K562 (cell line): ENCODE results near the gene IFT122. TPM values are rescaled to one million over a fixed set of nuclear protein-coding genes. Genes with fewer than 3 reads are reported as not detected.

ENCODE experiments used
- CBX1 ChIP-seq: sonication (generic); IDR thresholded peaks from 2 replicates; pipeline ENCODE4 v1.6.1; 2016; ENCODE audit warnings: antibody characterized with exemption, low read depth, mild to moderate bottlenecking
- ETV5 ChIP-seq: sonication (generic); formaldehyde crosslinking; IDR thresholded peaks from 2 replicates; pipeline ENCODE4 v1.4.0; 2020; ENCODE audit warnings: low read depth, mild to moderate bottlenecking, missing genetic modification reagents
- GTF2E2 ChIP-seq: fragments of 200-800 bp; sonication (Bioruptor generic); IDR thresholded peaks from 2 replicates; pipeline ENCODE4 v1.6.1; 2016; ENCODE audit warnings: missing genetic modification characterization, missing compliant biosample characterization
- PBX2 ChIP-seq, 2 experiments: IDR thresholded peaks in 1 of 2; conservative IDR thresholded peaks in 1 of 2; 2 replicates each; pipeline ENCODE4 v1.6.1; 2016; ENCODE audit warnings: low read depth in 2 of 2, mild to moderate bottlenecking in 1 of 2, missing compliant biosample characterization in 1 of 2, missing genetic modification characterization in 1 of 2, moderate library complexity in 1 of 2
- RBM15 ChIP-seq: fragments of 200-400 bp; formaldehyde crosslinking; IDR thresholded peaks from 2 replicates; pipeline ENCODE4 v1.6.1; 2018; ENCODE audit warnings: mild to moderate bottlenecking, low read length, moderate library complexity; ENCODE audit not compliant: insufficient read depth
- polyA plus RNA-seq, 8 experiments: library from polyadenylated mRNA; depleted of rRNA in 4 of 8; stranded (reverse) in 5 of 8; unstranded in 3 of 8; fragments of >200 nt; fragmentation: Nextera tagmentation in 2 of 8; fragmentation: Illumina TruSeq in 1 of 8; extraction: Ambion mirVana in 2 of 8; extraction: Trizol in 1 of 8; gene quantifications; 2 replicates each; pipeline versions ENCODE4 v1.2.1 to v1.2.3, GENCODE V29; 2011 to 2014; ENCODE audit warnings: inconsistent platforms in 1 of 8, missing spikeins in 1 of 8
- total RNA-seq, 7 experiments: library from RNA; depleted of rRNA in 6 of 7; stranded (reverse); fragments of >200 nt in 6 of 7; fragmentation: Illumina TruSeq in 2 of 7; extraction: Trizol in 2 of 7; gene quantifications; 2 replicates each; pipeline versions ENCODE4 v1.2.1 to v1.2.3, GENCODE V29; 2011 to 2021; ENCODE audit warnings: low replicate concordance in 1 of 7
- TF ChIP-seq, protein P1 (sequence below): fragments of 450-650 bp; IDR thresholded peaks from 2 replicates; pipeline ENCODE4 v1.6.1; 2017; ENCODE audit warnings: antibody characterized with exemption, mild to moderate bottlenecking
- TF ChIP-seq, protein P2 (sequence below), 3 experiments: fragments of 200-800 bp in 1 of 3; fragments of 250-450 bp in 1 of 3; fragments of 450-650 bp in 1 of 3; sonication (Bioruptor Pico) in 1 of 3; sonication (Bioruptor generic) in 1 of 3; formaldehyde crosslinking in 1 of 3; IDR thresholded peaks; 2 replicates each; pipeline versions ENCODE4 v1.6.1 to v1.8.0; 2016 to 2022; ENCODE audit warnings: mild to moderate bottlenecking in 2 of 3, missing genetic modification characterization in 2 of 3, missing compliant biosample characterization in 1 of 3, moderate library complexity in 1 of 3

The IFT122 gene
- total and polyA plus RNA-seq, 9 of the 15 experiments (the other 6 are each of a cell fraction or from before 2014, with no cell fraction given): 2.4 to 11.5 (median 7.7) TPM

GRCh38 chr3:129461022-129461421 lies 21.0 kb downstream of the IFT122 start (continued):
- TF ChIP-seq, protein P1, sequence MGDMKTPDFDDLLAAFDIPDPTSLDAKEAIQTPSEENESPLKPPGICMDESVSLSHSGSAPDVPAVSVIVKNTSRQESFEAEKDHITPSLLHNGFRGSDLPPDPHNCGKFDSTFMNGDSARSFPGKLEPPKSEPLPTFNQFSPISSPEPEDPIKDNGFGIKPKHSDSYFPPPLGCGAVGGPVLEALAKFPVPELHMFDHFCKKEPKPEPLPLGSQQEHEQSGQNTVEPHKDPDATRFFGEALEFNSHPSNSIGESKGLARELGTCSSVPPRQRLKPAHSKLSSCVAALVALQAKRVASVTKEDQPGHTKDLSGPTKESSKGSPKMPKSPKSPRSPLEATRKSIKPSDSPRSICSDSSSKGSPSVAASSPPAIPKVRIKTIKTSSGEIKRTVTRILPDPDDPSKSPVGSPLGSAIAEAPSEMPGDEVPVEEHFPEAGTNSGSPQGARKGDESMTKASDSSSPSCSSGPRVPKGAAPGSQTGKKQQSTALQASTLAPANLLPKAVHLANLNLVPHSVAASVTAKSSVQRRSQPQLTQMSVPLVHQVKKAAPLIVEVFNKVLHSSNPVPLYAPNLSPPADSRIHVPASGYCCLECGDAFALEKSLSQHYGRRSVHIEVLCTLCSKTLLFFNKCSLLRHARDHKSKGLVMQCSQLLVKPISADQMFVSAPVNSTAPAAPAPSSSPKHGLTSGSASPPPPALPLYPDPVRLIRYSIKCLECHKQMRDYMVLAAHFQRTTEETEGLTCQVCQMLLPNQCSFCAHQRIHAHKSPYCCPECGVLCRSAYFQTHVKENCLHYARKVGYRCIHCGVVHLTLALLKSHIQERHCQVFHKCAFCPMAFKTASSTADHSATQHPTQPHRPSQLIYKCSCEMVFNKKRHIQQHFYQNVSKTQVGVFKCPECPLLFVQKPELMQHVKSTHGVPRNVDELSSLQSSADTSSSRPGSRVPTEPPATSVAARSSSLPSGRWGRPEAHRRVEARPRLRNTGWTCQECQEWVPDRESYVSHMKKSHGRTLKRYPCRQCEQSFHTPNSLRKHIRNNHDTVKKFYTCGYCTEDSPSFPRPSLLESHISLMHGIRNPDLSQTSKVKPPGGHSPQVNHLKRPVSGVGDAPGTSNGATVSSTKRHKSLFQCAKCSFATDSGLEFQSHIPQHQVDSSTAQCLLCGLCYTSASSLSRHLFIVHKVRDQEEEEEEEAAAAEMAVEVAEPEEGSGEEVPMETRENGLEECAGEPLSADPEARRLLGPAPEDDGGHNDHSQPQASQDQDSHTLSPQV: 0 out of 2 replicates have a peak, but pooled peaks have one; percentile 13
- TF ChIP-seq, protein P2, sequence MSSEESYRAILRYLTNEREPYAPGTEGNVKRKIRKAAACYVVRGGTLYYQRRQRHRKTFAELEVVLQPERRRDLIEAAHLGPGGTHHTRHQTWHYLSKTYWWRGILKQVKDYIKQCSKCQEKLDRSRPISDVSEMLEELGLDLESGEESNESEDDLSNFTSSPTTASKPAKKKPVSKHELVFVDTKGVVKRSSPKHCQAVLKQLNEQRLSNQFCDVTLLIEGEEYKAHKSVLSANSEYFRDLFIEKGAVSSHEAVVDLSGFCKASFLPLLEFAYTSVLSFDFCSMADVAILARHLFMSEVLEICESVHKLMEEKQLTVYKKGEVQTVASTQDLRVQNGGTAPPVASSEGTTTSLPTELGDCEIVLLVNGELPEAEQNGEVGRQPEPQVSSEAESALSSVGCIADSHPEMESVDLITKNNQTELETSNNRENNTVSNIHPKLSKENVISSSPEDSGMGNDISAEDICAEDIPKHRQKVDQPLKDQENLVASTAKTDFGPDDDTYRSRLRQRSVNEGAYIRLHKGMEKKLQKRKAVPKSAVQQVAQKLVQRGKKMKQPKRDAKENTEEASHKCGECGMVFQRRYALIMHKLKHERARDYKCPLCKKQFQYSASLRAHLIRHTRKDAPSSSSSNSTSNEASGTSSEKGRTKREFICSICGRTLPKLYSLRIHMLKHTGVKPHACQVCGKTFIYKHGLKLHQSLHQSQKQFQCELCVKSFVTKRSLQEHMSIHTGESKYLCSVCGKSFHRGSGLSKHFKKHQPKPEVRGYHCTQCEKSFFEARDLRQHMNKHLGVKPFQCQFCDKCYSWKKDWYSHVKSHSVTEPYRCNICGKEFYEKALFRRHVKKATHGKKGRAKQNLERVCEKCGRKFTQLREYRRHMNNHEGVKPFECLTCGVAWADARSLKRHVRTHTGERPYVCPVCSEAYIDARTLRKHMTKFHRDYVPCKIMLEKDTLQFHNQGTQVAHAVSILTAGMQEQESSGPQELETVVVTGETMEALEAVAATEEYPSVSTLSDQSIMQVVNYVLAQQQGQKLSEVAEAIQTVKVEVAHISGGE (CRISPR knock-in tag; IDR thresholded peaks at IDR 0.05): peak in 1 of 3 experiments; percentile 10; a peak in 1 of 6 replicates
- TF ChIP-seq CBX1 (no peak), PBX2 (CRISPR knock-in tag; IDR thresholded peaks at IDR 0.05; ENCODE audit: low read depth) (no peak), PBX2 (tag; conservative IDR thresholded peaks at IDR 0.05; ENCODE audit: low read depth) (no peak), RBM15 (no peak), ETV5 (CRISPR knock-in tag) (no peak), GTF2E2 (tag) (peak; percentile 36; the same call in 1 of the 2 replicates)
